ENCODE data around the gene PACSIN3.
"Not testable (repeated sequence)": the region's sequence is repeated elsewhere in the genome, so short reads cannot be mapped to it uniquely, and the experiment has no call there.

Gene PACSIN3

DNA sequence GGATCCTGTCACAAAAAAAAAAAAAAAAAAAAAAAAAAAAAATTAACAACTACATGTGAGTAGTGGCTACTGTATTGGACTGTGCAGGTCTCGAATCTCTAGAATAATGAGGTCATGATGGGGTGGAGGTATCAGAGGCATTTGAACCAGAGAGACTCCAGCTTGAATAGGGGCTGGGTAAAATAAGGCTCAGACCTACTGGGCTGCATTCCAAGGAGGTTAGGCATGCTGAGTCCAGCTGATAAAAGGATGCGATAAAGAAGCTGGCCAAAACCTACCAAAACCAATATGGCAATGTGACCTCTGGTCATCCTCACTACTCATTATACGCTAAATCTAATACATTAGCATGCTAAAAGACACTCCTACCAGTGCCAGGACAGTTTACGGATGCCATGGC lies 5.9 kb upstream of the PACSIN3 start:
- DNase-seq (ENCODE audit: low spot score) = no peak

DNA sequence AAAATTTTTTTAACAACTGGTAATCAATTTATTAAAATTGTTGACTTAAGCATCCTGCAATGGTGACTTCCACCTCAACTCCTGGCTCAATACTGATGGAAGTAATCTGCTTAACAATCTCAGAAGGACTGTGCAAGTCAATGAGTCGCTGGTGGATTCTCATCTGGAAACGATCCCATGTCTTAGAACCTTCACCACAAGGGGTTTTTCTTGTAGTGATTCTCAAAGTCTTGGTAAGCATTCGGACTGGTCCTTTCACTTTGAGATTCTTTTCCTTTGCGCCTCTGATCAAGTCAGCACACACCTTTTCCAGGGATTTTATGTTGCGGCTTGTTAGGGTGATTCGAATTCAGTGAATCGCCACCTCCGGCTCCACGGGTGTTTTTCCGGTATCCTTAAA lies 4.9 kb upstream of the PACSIN3 start:
- not testable (repeated sequence) for DNase-seq (ENCODE audit: low spot score)

DNA sequence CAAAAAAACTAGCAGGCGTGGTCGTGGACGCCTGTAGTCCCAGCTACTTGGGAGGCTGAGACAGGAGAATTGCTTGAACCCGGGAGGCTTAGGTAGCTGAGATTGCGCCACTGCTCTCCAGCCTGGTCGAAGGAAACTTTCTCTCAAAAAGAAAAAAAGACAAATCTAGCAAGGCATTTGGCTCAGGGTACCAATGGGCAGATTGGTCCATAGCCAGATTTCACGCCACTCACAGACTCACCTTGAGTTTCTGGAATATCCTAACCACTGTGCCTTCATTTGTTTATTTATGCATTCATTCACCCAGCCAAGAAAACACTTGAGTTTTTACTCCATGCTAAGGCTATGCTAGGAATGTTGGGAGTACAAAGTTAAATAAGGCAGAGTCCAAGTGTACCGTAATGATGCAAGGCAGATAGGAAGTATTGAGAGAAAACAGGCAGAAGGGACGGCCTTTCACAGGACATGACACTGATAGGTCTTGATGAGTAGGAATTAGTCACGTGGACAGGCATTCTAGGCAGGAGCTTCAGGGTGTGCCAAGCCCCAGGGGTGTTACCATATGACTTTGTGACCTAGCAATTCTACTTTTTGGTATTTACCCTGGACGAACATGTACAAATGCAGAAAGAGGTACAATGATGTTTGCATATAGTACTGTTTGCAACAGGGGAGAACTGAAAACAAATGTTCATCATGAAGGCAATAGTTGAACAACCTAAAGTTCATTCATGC lies 3.0 kb upstream of the PACSIN3 start:
- DNase-seq (ENCODE audit: low spot score) = no peak

DNA sequence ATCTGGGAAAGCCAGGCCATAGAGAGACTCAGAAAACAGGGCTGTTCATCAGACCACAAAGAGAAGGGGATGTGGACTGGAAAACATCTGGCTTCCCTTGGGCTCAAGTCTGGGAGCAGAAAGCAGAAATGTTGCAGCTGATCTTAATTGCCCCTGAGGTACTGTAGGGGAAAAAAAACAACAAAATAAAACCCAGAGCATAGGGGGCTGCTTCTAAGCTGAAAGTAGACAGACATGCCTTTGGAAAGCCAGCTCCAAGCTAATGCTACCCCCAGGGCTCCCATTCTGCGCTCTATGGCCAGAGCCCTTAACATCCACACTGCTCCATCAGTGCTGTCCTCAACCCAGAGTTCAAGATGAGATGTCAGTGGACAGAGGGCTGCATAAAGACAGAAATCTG lies 2.0 kb upstream of the PACSIN3 start:
- DNase-seq (ENCODE audit: low spot score) = no peak

DNA sequence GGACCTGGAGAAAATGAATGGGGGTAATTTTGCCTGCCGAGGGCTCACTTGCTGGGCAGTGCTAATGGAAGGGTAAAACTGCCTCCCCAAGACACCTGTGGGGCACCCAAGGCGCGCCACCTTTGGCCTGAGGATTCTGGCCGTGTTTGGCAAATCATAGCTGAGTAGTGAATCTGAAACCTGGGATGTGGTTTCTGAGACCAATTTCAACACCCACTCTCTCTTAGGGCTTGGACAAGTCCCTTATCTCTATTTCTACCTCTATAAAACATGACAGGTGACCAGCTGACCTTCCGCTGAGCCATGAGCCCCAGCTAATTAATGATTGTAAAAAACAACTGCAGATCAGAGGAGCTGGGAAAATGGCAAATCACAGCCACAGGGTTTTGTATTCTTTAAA lies 1.5 kb upstream of the PACSIN3 start:
- DNase-seq (ENCODE audit: low spot score) = no peak

DNA sequence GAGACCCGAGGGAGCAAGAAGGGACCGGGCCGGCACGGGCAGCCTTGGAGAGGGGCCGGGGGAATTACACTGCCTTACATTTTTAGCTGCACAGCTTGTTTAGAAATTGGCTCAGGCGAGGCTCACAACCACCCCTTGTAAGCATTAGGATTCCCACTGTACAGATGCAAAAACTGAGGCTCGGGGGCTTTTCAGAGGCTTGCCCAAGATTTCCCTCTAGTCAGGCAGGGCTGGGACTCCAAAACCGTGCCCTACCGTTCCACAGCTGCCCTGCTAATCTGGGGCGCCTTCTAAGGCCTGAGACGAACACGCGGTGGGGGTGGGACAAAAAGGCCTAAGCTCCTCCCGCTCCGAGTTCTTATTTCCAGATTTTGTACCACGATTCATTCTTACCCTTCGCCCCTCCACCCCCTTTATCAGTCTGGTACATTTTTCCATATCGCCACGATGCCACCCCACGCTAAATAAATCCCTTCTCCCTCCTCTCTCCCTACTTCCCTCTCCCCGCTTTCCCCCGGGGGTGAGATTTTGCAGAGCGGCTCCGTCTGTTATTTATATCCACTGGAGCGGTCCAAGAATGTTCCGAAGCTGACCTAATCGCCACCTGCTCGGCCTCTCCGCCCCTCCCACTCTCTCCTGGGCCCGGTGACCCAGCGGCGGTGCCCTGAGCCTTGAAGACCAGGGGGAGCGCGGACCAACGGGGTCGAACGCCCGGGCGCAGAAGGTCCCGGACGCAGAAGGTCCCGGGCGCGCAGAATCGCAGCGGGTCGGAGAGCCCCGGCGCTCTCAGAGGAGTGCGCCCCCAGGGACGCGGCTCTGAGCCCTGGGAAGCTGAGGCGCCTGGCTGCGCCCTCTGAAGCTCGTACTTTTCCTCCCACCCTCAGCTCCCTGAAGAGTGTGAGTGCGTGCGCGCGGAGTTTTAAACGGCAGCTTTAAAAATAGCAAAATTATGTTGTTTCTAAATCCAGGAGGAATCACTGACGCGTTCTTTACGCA lies 764 bp upstream of the PACSIN3 start:
- peak; percentile 35 for DNase-seq (ENCODE audit: low spot score)

DNA sequence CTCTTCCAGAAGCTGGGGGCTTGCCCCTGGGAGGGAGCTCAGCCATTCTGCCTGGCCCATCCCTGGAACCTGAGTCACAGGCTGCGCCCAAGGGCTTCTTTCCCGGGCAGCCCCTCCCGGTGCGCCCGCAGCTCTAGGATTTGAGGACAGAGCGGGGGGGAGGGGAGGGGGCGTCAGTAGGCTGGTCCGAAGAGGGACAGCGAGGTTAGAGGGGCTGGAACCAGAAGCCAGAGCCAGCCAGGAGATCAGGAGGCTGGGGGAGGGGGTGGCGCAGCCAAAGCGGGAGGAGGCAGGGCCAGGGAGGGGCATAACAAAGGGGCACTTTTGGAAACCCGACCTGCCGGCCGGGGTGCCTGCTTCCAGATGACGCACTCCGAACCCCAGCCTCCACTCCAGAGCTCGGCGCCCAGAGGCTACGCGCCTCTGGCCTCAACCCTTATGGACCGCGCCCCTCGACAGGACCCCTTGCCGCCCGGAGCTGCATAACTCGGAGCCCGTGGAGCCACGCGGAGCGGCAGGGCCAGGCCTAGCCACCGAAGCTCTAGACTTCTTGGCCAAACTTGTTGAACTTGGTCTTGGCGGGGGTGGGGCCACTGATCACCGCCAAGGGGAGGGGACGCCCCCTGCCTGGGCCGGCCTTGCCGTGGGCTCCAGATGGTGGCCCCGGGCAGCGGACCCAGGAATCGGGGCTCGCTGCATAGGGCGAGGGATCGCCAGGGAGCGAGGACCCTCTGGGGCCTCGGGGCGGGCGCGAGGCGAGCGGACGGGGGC lies 744 bp downstream of the PACSIN3 start:
- DNase-seq (ENCODE audit: low spot score) = no peak

DNA sequence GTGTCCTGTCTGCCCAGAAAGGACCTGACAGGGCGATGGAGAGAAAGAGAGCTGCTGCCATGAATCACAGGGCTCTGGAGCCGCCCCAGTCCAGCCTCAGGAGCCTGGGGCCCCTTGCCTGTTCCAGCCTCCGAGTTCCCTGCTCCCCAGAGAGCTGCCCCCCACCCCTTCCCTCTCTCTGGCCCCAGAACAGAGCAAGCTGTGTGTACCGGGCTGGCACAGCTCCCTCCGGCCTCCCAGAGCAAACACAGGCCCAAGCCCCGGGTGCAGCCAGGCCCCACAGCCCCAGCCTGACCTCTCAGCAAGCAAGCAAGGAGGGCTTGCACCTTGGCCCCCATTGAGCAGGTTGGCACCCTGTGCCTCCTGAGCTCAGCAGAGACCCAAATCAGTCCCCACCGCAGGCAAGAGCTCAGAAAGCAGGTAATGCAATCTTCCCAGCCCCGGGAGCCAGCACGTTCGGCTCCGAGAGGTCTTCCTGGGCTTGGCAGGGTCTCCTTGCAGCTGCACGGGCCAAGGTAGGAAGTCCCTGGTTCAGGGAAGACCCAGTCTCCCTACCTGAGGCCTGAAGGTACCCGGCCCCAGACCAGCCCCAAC lies 1.4 kb downstream of the PACSIN3 start:
- no peak for DNase-seq (ENCODE audit: low spot score)

DNA sequence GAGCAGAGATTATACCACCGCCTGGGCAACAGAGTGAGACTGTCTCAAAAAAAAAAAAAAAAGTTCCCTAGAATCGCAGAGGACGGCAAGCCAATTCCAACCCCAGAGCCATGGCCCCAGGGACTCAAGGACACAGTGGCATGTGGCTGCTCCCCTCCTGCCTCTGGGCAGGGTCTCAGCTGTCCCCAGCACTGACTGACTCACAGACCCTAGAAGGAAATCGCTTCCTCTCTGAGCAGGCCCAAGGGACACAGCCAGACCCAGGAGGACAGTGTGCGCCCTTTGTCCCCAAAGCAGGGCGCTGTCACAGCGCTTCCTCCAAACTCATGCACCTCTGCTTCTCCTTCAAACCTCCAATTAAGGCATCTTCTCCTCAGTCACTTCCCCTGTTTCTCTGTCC lies 2.3 kb downstream of the PACSIN3 start:
- no peak for DNase-seq (ENCODE audit: low spot score)

DNA sequence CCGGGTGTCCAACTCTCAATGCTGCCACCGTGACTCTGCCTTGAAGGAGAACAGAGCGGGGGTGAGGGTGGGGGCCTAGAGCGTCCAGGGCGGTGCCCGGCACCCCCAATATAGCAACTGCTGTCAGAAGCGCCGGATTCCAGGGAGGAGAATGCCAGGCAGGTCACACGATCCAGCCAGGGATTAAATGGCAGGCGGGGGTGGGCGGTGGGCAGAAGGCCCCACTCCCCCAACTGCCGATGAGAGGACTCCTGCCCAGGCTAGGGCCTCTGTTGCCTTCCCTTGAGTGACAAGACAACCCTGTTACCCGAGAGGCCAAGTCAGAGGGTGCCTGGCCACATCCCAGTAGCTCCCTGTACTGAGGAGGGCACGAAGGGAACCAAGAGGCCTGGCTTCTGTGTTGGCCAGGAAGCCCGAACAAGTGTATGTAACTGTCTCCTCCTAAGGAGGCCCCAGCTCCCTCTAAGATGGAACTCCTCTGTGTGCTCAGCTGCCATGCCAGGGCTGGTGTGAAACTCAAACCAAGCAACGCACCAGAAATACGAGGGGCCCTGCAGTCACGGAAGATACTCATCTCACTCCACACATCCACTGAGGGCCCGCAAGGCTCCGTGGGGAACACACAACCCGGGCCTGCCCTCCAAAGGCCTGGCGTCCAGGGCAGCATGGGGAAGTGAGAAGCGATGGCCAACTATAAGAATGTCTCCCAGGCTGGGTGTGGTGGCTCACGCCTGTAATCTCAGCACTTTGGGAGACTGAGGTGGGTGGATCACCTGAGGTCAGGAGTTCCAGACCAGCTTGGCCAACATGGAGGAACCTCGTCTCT lies 3.0 kb downstream of the PACSIN3 start:
- DNase-seq (ENCODE audit: low spot score) = no peak

DNA sequence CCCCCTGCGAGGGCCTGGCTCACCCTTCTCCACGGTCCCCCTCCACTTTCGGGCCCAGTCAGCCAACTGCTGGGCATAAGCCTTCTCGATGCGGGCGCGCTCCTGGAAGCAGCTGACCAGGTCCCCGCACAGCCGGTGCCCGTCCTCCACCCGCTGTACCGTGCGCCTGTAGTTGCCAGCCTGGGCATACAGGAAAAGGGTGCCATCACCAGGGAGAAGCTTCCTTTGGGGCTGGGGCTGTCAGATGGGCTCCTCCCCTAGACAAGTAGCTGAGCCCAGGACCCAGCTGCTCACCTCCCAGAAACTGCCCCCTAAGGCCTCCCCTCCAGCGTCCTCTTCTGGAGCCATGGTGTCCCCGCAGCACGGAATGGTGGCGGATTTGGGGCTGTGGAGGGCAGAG lies 3.9 kb downstream of the PACSIN3 start:
- no peak for DNase-seq (ENCODE audit: low spot score)

DNA sequence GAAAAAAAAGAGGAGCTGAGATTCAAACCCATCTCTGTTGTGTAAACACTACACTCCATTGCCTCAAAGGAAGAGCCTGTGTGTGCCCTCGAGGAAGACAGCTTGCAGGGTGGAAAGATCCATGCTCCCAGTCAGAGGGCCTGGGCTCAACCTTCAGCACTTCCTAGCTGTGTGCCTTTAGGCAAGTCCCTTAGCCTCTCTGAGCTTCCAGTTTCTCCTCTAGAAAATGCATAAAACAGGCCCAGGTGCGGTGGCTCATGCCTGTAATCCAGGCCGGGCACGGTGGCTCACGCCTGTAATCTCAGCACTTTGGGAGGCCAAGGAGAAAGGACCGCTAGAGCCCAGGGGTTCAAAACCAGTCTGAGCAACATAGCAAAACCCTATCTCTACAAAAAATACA lies 5.0 kb downstream of the PACSIN3 start:
- DNase-seq (ENCODE audit: low spot score) = no peak

DNA sequence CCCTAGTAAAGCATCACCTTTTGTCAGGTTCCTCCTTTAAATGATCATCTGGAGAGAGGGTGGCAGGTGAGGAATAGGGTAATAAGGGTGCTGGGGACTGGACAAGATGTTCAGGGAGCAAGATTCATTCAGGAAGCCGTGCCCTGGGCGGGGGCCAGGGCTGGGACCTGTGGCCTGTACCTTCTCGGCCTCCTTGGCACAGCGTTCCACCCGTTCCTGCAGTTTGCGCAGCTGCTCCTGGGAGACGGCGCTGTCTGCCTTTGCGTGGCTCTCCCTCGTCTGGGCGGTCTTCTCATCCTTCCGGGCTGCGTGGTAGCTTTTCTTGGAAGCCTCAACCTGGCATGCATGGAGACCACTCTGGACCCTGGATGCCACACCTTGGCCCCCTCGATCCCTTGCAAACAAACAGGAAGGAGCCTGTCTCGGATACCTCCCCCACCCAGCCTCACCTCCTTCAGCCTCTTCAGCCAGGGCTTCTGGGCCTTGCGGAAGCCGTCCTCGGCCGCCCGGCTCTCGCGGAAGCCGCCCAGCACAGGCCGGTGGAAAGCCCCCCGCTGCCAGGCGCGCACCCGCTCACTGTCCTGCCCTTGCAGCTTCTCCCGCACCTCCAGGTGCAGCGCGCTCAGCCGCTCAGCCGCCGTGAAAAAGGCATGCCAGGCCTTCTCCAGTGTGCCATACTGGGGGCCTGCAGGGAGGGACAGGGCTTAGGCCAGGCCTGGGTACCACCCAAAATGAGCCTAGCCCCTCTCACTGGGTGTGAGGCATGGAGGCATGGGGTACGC lies 6.0 kb downstream of the PACSIN3 start:
- no peak for DNase-seq (ENCODE audit: low spot score)

DNA sequence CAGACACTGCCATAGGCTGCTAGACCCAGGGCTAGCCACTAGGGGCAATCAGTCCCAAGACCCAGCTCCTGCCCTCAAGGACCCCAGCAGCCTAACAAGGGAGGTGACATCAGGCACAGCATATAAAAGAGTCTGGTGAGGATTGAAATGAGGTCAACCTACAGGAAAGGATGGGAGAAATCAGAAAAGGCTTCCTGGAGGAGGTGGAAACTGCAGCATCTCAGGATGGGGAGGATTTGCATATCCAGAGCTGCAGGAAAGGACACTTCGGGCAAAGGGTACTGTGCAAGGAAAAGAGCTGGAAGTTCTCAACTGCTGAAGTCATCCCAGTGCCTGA lies 6.6 kb downstream of the PACSIN3 start:
- peak; percentile 38 for DNase-seq (ENCODE audit: low spot score)

DNA sequence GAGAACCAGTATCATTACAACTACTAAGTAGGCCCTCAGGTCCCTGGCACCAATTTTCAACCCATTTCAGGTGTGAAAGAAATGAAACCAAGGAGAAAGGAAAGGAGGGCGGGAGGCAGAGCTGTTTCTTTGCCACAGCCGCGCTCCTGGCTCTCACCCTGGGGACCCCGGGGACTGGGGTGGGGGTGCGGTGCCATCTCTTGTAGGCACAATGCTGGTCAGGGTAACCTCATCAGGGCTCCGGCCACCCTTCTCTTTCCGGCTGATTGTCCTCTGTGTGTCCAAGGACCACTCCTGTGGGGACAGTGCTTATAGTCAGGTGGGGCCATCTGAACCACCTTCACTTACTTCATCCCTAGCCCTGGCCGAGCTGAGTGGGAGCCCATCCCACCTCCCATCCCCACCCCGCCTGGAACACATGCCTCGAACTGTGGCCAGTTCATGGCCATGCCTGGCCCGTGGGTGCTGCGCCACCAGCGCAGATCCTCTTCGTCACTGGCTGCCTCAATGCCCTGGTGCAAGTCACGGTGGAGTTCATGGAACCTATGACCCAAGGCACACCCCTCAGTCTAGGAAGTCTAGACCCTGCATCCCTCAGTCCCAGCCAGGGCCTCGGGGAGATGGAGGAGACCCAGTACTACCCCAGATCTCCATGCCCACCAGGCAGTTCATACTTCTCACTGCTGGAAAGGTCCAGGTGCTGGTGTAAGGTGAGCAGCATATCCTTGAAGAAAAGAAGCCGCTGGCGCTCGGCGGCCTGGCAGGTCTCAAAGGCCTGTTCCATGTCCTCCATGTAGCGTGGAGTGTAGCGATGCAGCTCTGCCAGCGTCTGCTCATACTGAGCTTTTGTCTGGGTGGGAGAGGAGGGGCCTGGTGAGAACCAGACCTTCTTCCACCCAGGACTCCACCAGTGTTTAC lies 7.2 kb downstream of the PACSIN3 start:
- DNase-seq (ENCODE audit: low spot score) = no peak

DNA sequence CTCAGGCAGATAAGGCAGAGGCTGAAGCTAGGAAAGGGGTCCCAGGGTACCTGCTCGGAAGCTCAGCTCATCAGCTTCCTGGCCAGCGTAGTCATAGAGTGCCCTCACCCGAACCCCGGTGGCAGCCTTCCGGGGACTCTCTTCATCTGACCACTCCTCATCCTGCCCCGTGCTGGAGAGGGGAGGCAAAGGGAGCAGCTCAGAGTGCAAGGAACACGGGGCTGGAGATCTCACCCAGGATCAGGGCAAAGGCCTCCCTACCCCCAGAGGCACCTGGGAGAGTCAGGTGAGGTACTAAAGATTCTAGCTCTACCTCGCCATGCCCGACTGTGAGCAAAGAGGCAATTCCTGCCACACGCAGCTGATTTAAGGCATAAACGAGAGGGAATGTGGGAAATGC lies 7.9 kb downstream of the PACSIN3 start:
- DNase-seq (ENCODE audit: low spot score) = no peak

DNA sequence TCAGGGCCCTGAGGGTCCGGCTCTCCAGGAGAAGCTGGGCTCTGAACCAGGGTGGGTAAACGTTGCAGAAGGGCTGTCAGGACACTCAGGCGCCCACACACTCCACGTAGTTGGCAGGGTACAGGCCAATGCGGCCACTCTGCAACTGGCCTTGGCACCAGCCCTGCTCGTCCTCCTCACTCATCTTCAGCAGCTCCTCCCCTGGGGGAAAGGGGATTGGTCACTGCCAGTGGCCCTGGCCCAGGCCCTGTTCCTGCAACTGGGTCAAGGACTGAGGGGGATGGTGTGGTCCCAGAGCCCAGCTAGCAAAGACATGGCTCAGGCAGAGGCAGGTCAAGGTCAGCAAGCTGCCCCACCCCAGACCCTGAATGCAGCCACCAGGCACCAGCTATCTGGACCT lies 8.4 kb downstream of the PACSIN3 start:
- DNase-seq (ENCODE audit: low spot score) = no peak

DNA sequence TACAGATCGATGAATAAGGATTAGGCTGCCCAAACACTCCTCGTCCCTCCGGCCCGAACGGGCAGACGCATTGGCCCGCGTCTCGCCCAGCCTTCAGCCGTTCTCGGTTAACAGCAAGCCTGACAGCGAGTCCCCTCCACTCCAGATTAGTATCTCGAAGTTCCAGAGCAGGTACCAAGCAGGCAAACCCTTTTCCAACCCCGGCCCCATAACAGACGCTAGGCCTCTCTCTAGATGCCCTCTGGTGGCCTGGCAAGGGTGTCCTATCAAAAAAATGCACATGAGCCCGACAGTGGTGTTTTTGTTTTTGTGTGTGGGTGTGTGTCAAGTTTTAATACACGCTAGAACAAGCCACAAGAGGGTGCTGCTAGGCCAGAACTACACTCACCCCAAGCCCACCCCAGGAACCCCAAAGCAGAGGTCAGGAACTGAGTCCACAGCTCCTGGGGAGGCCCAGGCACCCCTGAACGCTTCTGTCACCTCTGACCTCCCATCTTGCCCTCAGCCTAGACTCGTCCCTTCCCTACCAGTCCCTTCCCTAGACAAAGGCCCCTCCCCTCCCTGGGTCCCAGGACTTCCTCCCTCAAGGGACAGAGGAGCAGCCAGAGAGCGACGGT lies 8.9 kb downstream of the PACSIN3 start:
- DNase-seq (ENCODE audit: low spot score) = peak; percentile 90
